SK-N-SH (cell line): Measurements from ENCODE around the gene CRLF1. TPM values are rescaled to one million over a fixed set of nuclear protein-coding genes. Genes with fewer than 3 reads are reported as not detected.
A peak's percentile ranks its signal among the peaks of the same experiment; 100 is the strongest.

Source experiments
- CTCF ChIA-PET: fragments of 300-600, 350-600 bp; formaldehyde crosslinking; extraction: SDS; loops from one replicate; lab custom pipeline; 2021; lab: Yijun Ruan, JAX
- POLR2A ChIA-PET: fragments of 350-600 bp; sonication (Branson Sonifier 250); formaldehyde crosslinking; extraction: SDS; loops from one replicate; lab custom pipeline; 2020; ENCODE audit warnings: antibody characterized with exemption, inconsistent platforms; lab: Yijun Ruan, JAX
- DNase-seq: peaks from one replicate; pipeline ENCODE4 v3.0.0; 2012
- H2AFZ ChIP-seq: fragments of 200-600 bp; sonication (generic); 2 replicates; pipeline ENCODE4 v1.8.1; 2016; ENCODE audit warnings: antibody characterized with exemption, mild to moderate bottlenecking, low read depth
- H3F3A ChIP-seq: fragments of 200-600 bp; sonication (generic); replicated peaks from 2 replicates; pipeline ENCODE3; 2016; ENCODE audit warnings: antibody characterized with exemption, mild to moderate bottlenecking; ENCODE audit not compliant: insufficient read depth
- H3K27ac ChIP-seq, 2 experiments: fragments of 200-500 bp in 1 of 2; fragments of 200-600 bp in 1 of 2; sonication (Bioruptor generic) in 1 of 2; sonication (generic), shearing (Covaris generic) in 1 of 2; 2 replicates each; pipeline versions ENCODE4 v1.5.1 to v1.6.1; 2014 to 2016; ENCODE audit warnings: low read depth in 2 of 2, inconsistent platforms in 1 of 2, low read length in 1 of 2, mild to moderate bottlenecking in 1 of 2, mixed read lengths in 1 of 2
- H3K27me3 ChIP-seq: fragments of 200-600 bp; sonication (generic), shearing (Covaris generic); 2 replicates; pipeline ENCODE4 v1.6.1; 2016; ENCODE audit warnings: mixed run types; ENCODE audit not compliant: insufficient read depth
- H3K36me3 ChIP-seq, 2 experiments: fragments of 200-500 bp in 1 of 2; fragments of 200-600 bp in 1 of 2; sonication (Bioruptor generic) in 1 of 2; sonication (generic) in 1 of 2; replicated peaks in 1 of 2; 2 replicates each; pipeline versions ENCODE3 to v1.5.1; 2014 to 2016; ENCODE audit warnings: low read length in 1 of 2, mild to moderate bottlenecking in 1 of 2; ENCODE audit not compliant: insufficient read depth in 2 of 2, control insufficient read depth in 1 of 2
- H3K4me1 ChIP-seq, 2 experiments: fragments of 200-500 bp in 1 of 2; fragments of 200-600 bp in 1 of 2; sonication (Bioruptor generic) in 1 of 2; sonication (generic), shearing (Covaris generic) in 1 of 2; 2 replicates each; pipeline versions ENCODE4 v1.5.1 to v1.6.1; 2014 to 2016; ENCODE audit warnings: low read depth in 1 of 2, low read length in 1 of 2, mixed run types in 1 of 2; ENCODE audit not compliant: insufficient read depth in 2 of 2, control insufficient read depth in 1 of 2
- H3K4me2 ChIP-seq: fragments of 200-600 bp; sonication (generic), shearing (Covaris generic); 2 replicates; pipeline ENCODE4 v1.6.1; 2017; ENCODE audit warnings: mixed run types
- H3K4me3 ChIP-seq, 2 experiments: fragments of 200-500 bp in 1 of 2; fragments of 200-600 bp in 1 of 2; sonication (Bioruptor generic) in 1 of 2; sonication (generic), shearing (Covaris generic) in 1 of 2; 2 replicates each; pipeline versions ENCODE4 v1.5.1 to v1.8.1; 2014 to 2016; ENCODE audit warnings: low read depth in 2 of 2, inconsistent platforms in 1 of 2, low read length in 1 of 2, mild to moderate bottlenecking in 1 of 2, mixed read lengths in 1 of 2, moderate library complexity in 1 of 2
- H3K79me2 ChIP-seq: fragments of 200-600 bp; sonication (generic); 2 replicates; pipeline ENCODE4 v1.8.1; 2017; ENCODE audit warnings: mild to moderate bottlenecking; ENCODE audit not compliant: insufficient read depth
- H3K9ac ChIP-seq: fragments of 200-600 bp; sonication (generic); 2 replicates; pipeline ENCODE4 v1.6.1; 2017; ENCODE audit warnings: mixed run types
- H3K9me2 ChIP-seq: fragments of 200-600 bp; sonication (generic); 2 replicates; pipeline ENCODE4 v1.6.1; 2017; ENCODE audit warnings: mixed run types
- H3K9me3 ChIP-seq: fragments of 200-600 bp; sonication (generic); 2 replicates; pipeline ENCODE4 v1.6.1; 2017; ENCODE audit warnings: mixed run types, mild to moderate bottlenecking, moderate library complexity
- H4K20me1 ChIP-seq: fragments of 200-600 bp; sonication (generic); 2 replicates; pipeline ENCODE4 v1.6.1; 2017; ENCODE audit warnings: mild to moderate bottlenecking, mixed run types; ENCODE audit not compliant: insufficient read depth
- CTCF ChIP-seq: fragments of 200-600 bp; sonication (generic); IDR thresholded peaks from 2 replicates; pipeline ENCODE4 v1.6.1; 2017; ENCODE audit warnings: antibody characterized with exemption, mild to moderate bottlenecking, moderate library complexity
- ELF1 ChIP-seq: IDR thresholded peaks from 2 replicates; pipeline ENCODE4 v1.4.0; 2012
- MXI1 ChIP-seq: IDR thresholded peaks from 2 replicates; pipeline ENCODE4 v1.6.1; 2012; ENCODE audit warnings: mild to moderate bottlenecking, low read depth, low read length, improper control_type of control experiment
- RAD21 ChIP-seq: IDR thresholded peaks from 2 replicates; pipeline ENCODE4 v1.6.1; 2012; ENCODE audit warnings: mild to moderate bottlenecking, low read length
- RFX5 ChIP-seq: IDR thresholded peaks from 2 replicates; pipeline ENCODE4 v1.6.1; 2012; ENCODE audit warnings: mild to moderate bottlenecking, improper control_type of control experiment, low read length
- RXRA ChIP-seq: IDR thresholded peaks from 2 replicates; pipeline ENCODE4 v1.4.0; 2012; ENCODE audit warnings: low read depth, mild to moderate bottlenecking, borderline replicate concordance
- SIN3A ChIP-seq: IDR thresholded peaks from 2 replicates; pipeline ENCODE4 v1.6.1; 2012; ENCODE audit warnings: low read depth, mild to moderate bottlenecking, low read length, moderate library complexity, borderline replicate concordance
- TAF1 ChIP-seq: IDR thresholded peaks from 2 replicates; pipeline ENCODE4 v1.6.1; 2012; ENCODE audit warnings: low read depth, mild to moderate bottlenecking, low read length, moderate library complexity, borderline replicate concordance
- YY1 ChIP-seq: IDR thresholded peaks from 2 replicates; pipeline ENCODE4 v1.4.0; 2012; ENCODE audit warnings: low read depth, mild to moderate bottlenecking
- WGBS: methylation state at CpG from one replicate; pipeline ENCODE4 v1.1.6; 2017; ENCODE audit warnings: low lambda C conversion rate; 5-methylcytosine and 5-hydroxymethylcytosine counted together
- polyA plus RNA-seq, 3 experiments: library from polyadenylated mRNA; depleted of rRNA; stranded (reverse); fragments of >200 nt; gene quantifications; 2 replicates each; pipeline ENCODE4 v1.2.3, GENCODE V29; 2012

Gene CRLF1
- polyA plus RNA-seq, 1 of the 3 experiments (the other 2 are of a cell fraction) = 0.71 TPM

DNA sequence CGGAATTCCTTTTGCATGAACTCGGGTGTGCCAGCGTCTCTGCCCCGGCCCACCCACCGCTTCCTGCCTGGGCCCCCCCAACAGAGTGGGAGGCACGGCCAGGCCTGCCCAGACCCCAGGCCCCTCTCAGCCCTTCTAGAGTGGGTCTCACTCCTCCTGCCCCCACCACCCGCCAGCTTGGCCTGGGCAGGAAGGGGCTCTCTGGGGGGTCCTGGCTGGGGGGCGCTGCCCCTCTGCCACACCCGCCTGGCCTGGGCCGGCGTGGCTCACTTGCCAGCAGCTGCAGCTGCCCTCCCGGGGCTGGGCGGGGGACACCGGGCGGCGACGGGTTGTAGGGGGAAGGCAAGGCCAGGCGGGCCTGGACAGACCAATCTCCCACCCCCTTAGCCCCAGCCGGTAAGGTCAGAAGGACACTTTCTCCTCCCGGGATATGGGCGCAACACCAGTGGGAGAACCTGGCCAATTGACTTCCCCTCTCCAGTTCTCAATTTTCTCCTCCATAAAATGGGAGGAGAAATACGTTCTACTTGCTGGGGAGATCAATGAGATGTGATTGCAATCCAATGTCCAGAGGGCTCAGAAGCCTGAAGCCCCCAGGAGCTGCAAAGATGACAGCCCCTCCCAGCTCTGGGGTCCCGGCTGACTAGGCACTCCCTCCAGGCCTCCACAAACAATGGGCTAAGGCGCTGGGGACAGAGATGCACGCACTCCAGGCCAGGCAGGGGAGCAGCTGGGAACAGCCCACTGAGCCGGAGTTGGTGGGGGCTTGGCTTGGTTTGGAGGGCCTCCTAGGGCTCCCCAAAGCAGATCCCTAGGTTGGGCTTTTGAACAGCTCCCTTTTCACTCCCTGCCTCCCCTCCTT lies 2.4 kb downstream of the CRLF1 start:
- H3K36me3 ChIP-seq = no peaks in the 10 kb centered on the region
- H3K4me1 ChIP-seq = no peaks in the 10 kb centered on the region; a peak in 1 of 4 replicates
- H3K79me2 ChIP-seq = no peaks in the 10 kb centered on the region
- peak; percentile 46 for DNase-seq
- TF ChIP-seq MXI1 (no peak), SIN3A (no peak), RFX5 (no peak), ELF1 (no peak)
- H3K9me3 ChIP-seq = no peaks in the 10 kb centered on the region
- CTCF ChIA-PET = interaction anchor here (0.9 to 2.8 kb wide), 9 partner anchors 9 to 262 kb away, joined by 3 to 19 read pairs (median 7); partner anchors contain the start of gene TMEM59L
- H3K27me3 ChIP-seq = peaks cover 39% of the 10 kb centered on the region
- no peak overlapping the region for H3K9ac ChIP-seq
- POLR2A ChIA-PET = no interaction called here
- H2AFZ ChIP-seq = no peak overlapping the region
- H3K27ac ChIP-seq = no peak overlapping the region
- 45% methylated on average over 14 of the region's 26 CpGs for WGBS
- no peak overlapping the region for H3K4me2 ChIP-seq
- no peaks in the 10 kb centered on the region for H3K9me2 ChIP-seq
- H3F3A ChIP-seq = peaks cover 22% of the 10 kb centered on the region
- H4K20me1 ChIP-seq = no peaks in the 10 kb centered on the region
- H3K4me3 ChIP-seq = no peak overlapping the region

GRCh38 chr19:18603255-18603957 lies 3.2 kb downstream of the CRLF1 start:
- no peak overlapping the region for H3K9ac ChIP-seq
- H3K79me2 ChIP-seq = no peaks in the 10 kb centered on the region
- H3F3A ChIP-seq = peaks cover 16% of the 10 kb centered on the region
- DNase-seq = peak; percentile 78
- H3K9me2 ChIP-seq = no peaks in the 10 kb centered on the region
- no peaks in the 10 kb centered on the region; a peak in 1 of 4 replicates for H3K4me1 ChIP-seq
- H3K4me3 ChIP-seq = no peak overlapping the region
- peaks cover 31% of the 10 kb centered on the region for H3K27me3 ChIP-seq
- H4K20me1 ChIP-seq = no peaks in the 10 kb centered on the region
- no peaks in the 10 kb centered on the region for H3K36me3 ChIP-seq
- no peak overlapping the region for H2AFZ ChIP-seq
- TF ChIP-seq CTCF (peak; percentile 24; the same call in 1 of the 2 replicates), YY1 (no peak), RXRA (no peak), RAD21 (peak; percentile 3; the same call in 1 of the 2 replicates), TAF1 (no peak)
- no peak overlapping the region for H3K27ac ChIP-seq
- POLR2A ChIA-PET = no interaction called here
- no peak overlapping the region for H3K4me2 ChIP-seq
- WGBS = 35% methylated on average over 3 of the region's 32 CpGs
- CTCF ChIA-PET = interaction anchor here (1.4 to 2.8 kb wide), 8 partner anchors 8 to 263 kb away, joined by 3 to 19 read pairs (median 7); partner anchors contain the start of gene TMEM59L
- H3K9me3 ChIP-seq = no peaks in the 10 kb centered on the region
